Adrenal gland (tissue), 5 donors: Measurements from ENCODE around the gene DRGX.

ENCODE experiments used
- CTCF ChIP-seq, 6 experiments: fragments of 450-650 bp in 4 of 6; fragments of 200-600 bp in 2 of 6; sonication (generic) in 1 of 6; IDR thresholded peaks; 1 replicate in 5 of 6; 2 replicates in 1 of 6; pipeline versions ENCODE4 v1.5.1 to v1.8.0; 2016 to 2021; ENCODE audit warnings: antibody characterized with exemption in 6 of 6, mild to moderate bottlenecking in 2 of 6, moderate library complexity in 1 of 6
- POLR2A ChIP-seq, 2 donors: fragments of 450-650 bp; IDR thresholded peaks; one replicate each; pipeline ENCODE4 v1.6.1; 2017; ENCODE audit warnings: antibody characterized with exemption in 2 of 2, mild to moderate bottlenecking in 2 of 2, moderate library complexity in 1 of 2
- donor health status: DM: no; HTN: no; CAD: no.

- no peak for TF ChIP-seq CTCF (IDR thresholded peaks at IDR 0.05)
- TF ChIP-seq POLR2A (IDR thresholded peaks at IDR 0.05), result no peak
Observed at GRCh38 chr10:49366460-49366859, 29.4 kb downstream of the DRGX start.
